HCEC 1CT (cell line): Measurements from ENCODE around the gene BRPF1.
"Not testable (repeated sequence)": the region's sequence is repeated elsewhere in the genome, so short reads cannot be mapped to it uniquely, and the experiment has no call there.

ENCODE experiments used
- DNase-seq: peaks from one replicate; pipeline ENCODE4 v3.0.0-alpha.2; 2017

Gene BRPF1

DNA sequence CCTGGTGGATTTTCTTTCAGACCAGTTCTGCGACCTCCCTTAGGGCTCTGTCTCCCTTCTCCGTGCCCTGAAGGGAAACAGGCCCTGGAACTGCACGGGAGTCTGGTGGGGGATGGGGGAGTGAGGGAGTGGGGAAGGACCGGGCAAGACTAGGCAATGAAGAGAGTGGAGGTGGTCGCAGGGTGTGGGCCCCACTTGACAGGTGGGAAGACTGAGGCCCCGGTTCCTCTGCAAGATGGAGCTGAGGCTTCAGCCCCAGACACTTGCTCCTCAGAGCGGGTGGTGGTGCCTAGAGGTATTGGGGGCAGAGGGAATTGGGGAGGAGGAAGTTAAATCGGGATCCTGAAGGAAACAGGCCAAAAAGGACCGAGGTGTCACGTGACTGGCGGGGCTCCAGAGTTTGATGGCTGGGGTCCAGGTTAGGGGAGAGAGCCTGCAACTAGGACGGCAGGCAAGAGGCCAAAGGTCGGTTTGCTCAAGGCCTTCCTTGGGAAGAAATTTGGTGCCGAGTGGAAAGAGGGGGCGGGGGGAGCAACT lies 38.8 kb downstream of the BRPF1 start:
- DNase-seq: peak; percentile 20

DNA sequence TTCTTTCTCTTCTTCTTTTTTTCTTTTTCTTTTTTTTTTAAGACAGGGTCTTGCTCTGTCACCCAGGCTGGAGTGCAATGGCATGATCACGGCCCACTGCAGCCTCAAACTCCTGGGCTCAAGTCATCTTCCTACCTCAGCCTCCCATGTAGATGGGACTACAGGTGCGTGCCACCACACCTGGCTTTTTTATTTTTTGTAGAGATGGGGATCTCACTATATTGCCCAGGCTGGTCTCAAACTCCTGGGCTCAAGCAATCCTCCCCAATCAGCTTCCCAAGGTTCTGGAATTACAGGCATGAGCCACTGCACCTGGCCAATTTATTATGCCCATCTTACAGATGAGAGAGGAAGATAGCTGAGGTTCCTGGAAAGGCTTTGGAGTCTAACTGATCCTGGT lies 39.5 kb downstream of the BRPF1 start:
- DNase-seq: not testable (repeated sequence)

DNA sequence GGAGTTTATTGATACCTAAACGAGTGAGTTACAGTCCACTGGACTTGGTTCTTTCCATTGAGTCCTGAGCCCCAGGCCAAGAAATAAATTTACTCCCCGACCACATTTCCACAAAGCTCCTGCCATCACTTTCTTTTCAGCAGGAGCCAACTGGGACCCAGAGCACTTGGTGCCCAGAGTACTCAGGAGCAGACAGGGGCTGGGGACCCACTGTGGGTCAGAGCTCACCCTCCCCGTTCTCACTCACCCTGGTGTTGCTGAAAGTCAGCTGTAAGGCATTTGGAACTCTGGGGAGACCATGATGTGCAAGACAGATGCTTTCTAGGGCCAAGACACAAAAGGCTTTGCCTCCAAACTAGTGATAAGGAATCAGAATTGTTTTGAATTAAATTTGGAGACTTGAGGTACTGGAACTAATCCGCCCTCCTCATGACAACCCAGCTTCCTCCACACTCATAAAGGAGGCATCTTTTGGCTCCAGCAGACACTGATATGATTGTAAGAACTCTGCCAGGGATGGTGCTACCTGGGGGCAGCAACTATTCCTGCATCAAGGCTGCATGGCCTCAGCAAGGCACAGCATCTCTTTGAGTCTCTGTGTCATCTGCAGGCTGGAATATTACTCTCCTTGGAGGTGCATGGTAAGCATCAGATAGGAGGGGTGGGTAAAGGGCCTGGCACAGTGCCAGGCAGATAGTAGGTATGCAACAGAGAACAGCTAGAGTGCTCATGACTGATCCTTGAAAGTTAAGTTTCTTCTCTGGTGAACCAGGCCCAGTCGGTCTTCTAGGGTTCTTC lies 45.6 kb downstream of the BRPF1 start:
- DNase-seq: no peak

DNA sequence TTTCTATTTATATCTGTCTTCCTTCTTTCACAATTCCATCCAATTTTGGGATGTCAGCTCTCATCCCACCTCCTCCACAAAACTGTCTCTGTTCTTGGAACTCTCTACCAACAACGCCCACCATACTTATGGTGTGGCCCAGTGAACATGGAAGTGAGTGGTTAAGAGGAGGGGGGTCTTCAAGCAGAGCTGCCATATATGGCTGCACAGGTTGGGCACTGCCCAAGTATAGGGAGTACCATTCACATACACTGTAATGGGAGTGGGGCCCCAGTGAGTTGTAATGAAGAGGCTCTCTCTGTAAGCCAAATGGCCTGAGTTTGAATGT lies 46.1 kb downstream of the BRPF1 start:
- no peak for DNase-seq

DNA sequence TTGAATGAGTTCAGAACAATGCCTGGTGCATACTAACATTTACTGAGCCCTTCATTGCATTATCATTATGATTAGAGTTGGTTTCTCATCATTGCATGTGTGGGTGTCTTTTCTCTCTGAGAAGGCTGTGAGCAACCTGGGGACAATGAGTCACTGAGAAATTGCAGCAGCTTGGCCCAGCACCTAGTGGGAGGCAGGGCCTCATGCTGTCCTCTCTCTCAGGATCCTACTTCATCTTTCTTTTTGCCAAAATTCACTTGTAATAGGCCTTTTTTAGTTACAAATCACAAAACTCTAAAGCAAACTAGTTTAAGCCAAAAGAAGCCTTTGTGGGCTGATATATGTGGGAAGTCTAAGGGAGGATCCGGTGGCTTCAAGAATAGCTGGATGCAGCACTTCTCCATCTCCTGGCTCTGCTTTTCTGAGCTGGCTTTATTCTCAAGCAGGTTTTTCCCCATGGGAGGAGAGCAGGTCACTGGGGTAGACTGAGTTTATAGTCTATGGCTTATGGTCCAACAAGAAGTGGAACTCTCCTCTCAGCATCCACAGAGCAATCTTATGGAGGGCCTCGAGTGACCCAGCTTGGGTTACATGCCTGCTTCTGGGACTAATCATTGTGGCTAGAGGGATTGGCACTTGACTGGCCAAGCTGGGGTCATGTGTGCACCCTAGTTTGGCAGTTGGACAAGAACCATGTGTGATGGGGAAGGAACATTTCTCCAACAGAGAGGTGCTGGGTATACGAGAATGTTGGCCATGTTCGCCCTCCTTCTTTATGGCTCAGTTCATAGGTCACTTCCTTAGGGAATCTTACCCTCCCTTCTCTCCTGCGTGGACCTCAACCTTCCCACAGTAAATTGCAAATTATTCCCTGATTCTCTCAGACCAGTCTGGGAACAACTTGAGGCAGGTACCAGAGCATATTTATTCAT lies 46.9 kb downstream of the BRPF1 start:
- peak; percentile 55 for DNase-seq

DNA sequence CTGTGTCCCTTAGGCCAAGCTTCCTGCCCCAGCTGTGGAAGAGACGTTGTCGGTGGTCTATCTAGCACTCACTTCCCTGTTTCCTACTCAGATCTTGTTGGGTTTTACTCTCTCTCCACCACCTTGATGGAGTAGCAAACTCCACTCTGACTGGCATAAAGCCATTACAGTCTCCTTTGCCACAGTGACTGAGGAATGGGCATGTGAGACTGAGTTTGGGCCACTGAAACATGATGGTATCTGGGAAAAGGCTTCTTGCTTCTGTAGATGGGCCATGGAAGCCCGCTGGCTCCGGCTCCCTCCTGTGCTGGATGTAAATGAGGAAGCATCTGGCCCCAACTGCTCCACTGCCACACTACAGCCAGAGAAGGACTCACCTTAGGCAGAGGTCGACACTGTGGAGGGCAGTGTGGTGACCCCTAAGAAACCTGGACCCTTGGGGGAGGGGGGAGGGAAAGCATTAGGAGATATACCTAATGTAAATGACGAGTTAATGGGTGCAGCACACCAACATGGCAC lies 47.6 kb downstream of the BRPF1 start:
- DNase-seq: no peak

DNA sequence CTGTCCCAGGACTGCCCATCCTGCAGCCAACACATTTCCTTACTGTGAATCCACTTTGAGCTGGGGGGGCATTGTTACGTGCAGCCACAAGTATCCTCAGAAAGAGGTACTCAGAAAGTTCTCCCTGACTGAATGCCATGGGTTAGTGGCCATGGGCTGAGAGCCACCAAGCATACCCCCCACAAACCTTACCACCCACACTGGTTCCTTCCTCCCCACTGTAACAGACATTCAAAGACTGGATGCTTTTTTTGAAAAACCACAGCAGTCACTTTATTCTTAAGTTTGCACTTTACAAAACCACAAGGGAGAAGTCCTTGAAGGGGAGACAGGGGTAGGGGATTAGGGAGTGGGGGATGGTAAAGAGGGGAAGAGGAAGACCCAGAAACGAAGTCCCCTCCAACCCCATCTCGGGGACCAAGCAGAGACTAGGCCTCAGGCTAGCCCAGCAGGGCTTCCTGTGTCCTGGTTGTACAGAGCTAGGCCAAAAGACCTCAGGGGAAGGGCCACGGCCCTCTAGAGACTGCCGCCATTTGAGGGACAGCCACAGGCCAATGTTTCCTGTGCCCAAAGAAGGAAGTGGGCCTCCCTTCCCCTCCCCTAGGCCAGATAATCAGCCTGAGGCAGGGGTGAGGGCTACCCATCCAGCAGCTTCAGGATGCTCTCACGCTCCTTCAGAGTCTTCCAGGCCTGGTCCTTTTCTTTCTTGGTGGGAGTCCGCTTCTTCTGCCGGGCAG lies 48.4 kb downstream of the BRPF1 start:
- DNase-seq: no peak

DNA sequence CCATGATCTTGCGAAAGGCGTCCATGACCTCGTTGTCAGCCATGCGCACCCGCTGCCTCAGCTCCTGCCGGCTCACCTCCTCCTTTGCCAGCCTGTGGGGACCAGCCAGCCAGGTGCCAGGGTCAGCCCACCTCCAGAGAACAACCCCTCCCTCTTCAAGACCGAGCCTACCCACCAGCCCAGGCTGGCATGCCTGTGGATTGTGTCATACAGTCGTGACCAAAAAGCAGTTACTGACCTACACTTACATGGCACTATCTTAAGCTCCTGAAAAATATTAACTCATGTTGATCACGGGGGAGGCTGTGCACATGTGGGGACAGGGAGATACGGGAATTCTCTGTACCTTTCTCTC lies 48.9 kb downstream of the BRPF1 start:
- no peak for DNase-seq

DNA sequence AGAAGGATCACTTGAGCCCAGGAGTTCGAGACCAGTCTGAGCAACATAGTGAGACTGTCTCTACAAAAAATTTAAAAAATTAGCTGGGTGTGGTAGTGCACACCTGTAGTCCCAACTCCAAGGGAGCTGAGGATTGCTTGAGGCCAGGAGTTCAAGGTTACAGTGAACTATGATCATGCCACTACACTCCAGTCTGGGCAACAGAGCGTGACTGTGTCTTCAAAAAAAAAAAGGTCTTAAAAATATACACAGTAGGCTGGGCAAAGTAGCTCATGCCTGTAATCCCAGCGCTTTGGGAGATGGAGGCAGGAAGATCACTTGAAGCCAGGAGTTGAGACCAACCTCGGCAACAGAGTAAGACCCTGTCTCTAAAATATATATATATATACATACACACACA lies 49.4 kb downstream of the BRPF1 start:
- no peak for DNase-seq

DNA sequence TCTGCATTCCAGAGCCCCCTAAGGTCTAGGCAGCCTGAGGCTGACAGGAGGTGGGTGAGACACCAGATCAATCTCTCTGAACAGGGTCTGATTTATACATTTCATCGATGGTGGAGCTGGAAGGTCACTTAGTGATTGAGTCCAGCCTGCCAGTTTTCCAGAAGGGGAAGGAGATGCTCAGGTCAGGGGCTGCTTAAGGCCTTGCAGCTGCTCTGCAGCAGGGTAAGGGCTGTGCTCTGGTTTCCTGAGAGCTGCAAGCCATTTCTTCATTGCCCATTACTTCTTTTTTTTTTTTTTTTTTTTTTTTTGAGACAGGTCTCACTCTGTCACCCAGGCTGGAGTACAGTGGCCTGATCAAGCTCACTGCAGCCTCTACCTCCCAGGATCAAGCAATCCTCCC lies 50.0 kb downstream of the BRPF1 start:
- DNase-seq: no peak

DNA sequence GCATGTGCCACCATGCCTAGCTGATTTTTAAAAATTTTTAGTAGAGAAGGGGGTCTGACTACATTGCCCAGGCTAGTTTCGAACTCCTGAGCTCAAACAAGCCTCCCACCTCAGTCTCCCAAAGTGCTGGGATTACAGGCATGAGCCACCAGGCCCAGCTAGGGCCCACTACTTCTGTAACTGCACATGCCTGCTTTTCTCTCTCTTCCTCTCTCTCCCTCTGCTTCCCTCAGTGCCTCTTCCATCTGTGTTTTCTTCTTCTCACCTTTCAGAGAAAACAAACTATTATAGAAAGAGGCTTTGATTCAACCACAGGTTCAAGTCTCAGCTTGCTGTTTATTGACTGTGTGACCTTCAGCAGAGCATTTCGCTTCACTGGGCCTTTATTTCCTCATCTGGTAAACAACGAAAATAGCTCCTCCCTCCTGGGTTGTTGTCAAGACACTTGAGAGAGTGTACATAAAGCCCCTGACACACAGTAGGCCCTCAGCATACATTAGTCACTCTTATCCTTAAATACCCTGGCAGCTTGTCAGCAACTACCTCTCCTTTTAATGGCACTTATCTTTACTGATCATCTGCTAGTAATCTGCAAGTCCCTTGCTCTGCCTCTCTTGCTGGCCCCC lies 50.6 kb downstream of the BRPF1 start:
- no peak for DNase-seq

DNA sequence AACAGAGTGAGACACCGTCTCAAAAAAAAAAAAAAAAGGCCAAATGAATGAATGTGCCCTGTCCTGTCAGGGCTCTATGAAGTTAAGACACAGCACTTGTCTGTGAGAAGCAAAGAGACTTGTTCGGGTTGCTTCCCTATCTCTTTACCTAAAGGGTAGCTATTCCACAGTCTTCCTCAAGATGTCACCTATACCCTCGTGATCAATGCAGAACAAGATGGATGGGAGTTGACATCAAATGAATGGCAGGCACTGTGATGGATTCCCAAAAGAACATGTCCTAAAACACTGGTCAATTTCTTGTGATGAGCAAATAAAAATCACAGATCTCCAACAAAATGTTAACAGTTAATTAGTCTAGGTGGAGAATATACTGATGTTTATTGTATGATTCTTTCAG lies 51.2 kb downstream of the BRPF1 start:
- no peak for DNase-seq

DNA sequence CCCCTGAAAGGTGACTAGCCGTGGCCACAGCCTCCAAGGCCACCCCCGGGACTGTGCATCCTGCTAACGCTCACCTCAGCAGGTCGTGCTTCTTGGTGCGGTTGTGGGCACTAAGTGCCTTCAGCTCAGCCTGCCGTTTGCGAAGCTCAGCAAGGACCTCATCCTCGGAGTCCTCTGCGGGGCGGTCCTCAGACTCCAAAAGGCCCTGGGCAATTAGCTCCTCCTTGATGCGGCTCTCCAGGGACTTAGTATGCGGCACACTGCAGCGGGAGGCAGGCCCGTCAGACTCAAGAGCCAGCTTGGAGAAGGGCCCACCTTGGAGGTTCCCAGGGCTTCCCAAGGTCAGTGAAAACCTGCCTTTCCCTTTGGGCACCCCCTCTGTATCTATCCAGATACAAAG lies 52.4 kb downstream of the BRPF1 start:
- DNase-seq: no peak

DNA sequence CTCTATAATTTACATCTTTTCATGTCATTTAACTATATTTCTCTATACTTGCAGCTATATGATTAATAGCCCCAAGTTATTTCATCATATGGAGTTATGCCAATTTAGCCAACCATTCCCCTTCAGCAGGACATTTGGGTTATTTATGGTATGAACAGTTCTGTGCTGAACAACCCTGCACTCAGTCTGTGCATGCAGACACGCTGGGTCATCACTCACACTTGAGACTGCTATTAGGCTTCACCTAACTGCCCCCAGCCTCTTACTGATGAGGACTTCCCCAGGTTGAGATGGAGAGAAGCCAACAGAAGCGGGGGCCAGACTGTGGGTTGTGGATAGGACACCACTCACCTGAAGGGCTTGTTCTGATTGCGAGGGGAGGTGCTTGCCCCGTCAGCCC lies 53.4 kb downstream of the BRPF1 start:
- DNase-seq: no peak

DNA sequence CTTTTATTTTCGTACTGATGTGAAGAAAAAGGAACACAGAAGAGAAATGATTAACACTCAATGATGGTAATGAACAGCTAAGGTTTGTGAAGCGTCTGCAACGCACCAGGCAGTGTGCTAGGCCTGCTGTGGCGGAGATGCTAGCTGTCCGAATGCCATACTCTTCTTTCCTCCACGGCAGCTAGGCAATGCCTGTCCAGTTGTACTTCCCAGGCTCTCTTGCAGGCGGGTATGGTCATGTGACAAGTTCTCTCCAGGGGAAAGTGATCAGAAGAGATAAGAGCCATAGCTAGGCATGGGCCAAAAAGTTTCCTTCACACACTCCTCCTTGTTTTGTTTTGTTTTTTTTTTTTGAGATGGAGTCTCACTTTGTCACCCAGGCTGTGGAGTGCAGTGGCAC lies 54.1 kb downstream of the BRPF1 start:
- DNase-seq: no peak

DNA sequence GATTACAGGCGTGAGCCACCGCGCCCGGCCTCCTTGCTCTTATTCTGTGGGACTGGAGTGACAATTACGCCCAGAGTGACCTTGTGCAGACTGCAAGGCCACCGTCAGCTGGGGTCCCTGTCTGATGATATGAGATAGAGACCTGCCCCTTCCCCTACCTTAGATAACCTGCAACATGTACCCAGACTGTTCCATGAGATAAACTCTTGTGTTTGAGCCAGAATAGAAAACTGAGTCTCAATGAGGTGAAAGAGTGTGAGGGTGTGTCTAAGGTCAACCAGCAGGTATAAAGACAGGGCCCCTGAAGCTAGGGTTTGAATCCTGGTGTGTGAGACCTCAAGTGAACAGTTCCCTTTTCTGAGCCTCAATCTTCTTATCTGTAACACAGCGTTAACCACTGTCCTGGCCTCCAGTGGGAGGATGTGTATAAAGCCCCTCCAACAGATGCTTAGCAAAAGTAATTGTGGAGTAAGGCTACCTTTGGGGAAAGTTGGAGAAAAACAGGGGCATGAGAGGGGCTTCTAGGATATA lies 54.7 kb downstream of the BRPF1 start:
- DNase-seq: no peak

DNA sequence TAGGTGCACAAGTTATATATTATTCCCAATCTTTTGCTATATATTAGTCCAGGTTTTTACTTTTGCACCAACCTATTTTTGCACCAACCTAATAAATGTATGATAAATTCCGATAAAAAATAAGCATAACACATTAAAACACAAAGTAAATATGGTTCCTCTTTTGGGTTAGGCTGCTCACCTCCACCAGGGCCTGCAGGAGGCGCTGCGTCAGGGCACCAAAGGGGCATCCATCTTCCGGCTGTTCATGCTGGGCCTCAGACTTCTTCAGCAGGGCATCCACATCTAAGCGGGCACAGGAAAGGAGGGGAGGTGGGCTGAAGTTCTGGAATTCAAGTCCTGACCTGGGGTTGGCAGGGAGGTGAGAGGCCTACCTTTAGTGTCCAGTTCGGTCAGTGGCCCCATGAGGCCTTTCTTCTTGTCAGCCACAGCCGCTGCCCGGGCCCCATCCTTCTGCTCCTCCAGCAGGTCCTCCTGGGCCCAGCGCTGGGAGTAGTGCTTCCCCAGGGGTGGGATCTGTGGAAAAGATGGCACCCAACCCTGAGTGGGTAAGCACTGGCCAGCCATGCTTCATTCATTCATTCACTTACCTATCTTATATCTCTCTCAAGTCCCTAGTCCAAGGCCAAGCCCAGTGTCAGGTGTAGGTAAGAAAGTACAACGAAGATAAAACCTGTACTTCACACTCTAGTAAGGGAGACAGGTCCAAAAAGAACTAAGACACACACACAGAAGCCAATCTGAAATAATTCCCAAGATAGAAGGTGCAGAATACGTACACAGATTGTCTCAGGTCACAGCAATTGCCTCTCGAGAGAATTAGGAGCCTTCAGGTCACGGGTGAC lies 55.5 kb downstream of the BRPF1 start:
- DNase-seq: no peak

DNA sequence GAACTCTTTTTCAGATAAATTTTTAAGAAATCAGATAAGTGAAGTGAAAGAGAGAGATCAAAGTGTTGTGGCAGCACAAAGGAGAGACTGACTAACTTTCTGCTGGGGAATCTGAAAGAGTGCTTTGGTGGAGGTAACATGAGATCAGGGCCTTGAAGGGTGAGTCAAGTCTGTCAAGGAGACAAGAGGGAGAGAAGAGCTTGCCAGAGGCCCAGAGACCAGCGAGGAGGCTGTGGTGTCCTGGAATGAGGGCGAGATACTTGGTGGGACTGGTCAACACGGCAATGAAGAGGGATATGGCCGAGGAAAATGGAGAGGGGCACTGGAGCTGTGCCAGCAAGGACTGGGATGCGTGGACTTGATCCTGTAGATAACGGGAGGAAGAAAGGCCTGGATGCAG lies 56.2 kb downstream of the BRPF1 start:
- no peak for DNase-seq

DNA sequence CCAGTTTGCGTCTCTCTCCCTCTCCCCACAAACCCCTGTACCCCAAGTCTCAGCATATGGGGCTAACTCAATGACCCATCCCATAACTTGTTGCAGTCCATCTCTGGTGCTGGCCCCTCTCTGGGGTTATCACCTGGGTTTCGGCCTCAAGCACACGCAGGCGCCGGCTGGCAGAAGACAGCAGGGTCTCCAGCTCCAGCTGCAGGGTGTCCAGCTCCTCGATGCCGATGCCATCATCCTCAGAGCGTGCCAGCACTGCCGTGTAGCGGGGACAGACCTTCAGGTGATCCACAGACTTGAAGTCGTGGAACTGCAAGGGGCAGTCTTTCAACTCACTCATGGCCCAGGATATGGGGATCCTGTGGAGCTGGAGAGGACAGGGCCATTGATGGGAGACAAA lies 59.6 kb downstream of the BRPF1 start:
- no peak for DNase-seq

DNA sequence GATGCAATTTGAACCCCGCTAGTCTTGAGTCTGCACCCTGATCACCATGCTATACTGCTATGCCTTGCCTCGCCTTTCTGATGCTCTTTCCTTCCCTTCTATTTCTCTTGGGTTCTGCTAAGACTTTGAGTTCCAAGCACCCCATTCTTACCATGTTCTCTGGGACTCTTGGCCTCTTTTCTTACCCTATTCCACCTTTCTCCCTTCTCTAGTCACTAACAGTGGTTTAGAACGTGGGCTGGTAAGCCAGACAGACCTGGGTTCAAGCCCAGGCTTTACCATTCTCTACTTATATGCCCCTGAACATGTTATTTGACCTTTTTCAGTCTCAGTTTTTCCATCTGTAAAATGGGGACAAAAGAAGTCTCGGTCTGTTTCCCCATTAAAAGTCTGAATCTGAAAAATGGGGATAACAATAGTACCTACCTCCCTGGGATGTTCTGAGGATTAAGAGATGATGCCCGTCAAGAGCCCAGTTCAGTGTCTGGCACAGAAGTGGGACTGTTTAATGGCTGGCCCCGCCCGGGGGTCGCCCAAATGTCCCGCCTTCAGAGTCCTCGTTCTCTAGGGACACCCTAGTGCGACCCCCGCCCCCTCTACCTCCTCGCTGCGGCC lies 60.4 kb downstream of the BRPF1 start:
- no peak for DNase-seq
